ENCODE results near the gene ABHD12B.
"Not testable (repeated sequence)": the region's sequence is repeated elsewhere in the genome, so short reads cannot be mapped to it uniquely, and the experiment has no call there.

The ABHD12B gene

GRCh38 chr14:50839691-50840090 lies 32.2 kb upstream of the ABHD12B start:
- no peak for DNase-seq (ENCODE audit: low spot score)

GRCh38 chr14:50844391-50844790 lies 27.5 kb upstream of the ABHD12B start:
- DNase-seq (ENCODE audit: low spot score), result no peak

- no peak for DNase-seq (ENCODE audit: low spot score)
Measured at GRCh38 chr14:50845166-50845565, 26.7 kb upstream of the ABHD12B start.

- DNase-seq (ENCODE audit: low spot score), result no peak
Measured at GRCh38 chr14:50846226-50846880, 25.5 kb upstream of the ABHD12B start.

GRCh38 chr14:50853891-50854290 lies 18.0 kb upstream of the ABHD12B start:
- DNase-seq (ENCODE audit: low spot score), result no peak

GRCh38 chr14:50854521-50854920 lies 17.3 kb upstream of the ABHD12B start:
- no peak for DNase-seq (ENCODE audit: low spot score)

GRCh38 chr14:50855558-50855957 lies 16.3 kb upstream of the ABHD12B start:
- DNase-seq (ENCODE audit: low spot score), result no peak

- no peak for DNase-seq (ENCODE audit: low spot score)
Measured at GRCh38 chr14:50856660-50857059, 15.2 kb upstream of the ABHD12B start.

GRCh38 chr14:50859296-50859624 lies 12.6 kb upstream of the ABHD12B start:
- no peak for DNase-seq (ENCODE audit: low spot score)

GRCh38 chr14:50860478-50861086 lies 11.3 kb upstream of the ABHD12B start:
- peak; percentile 85 for DNase-seq (ENCODE audit: low spot score)

GRCh38 chr14:50862036-50862570 lies 9.8 kb upstream of the ABHD12B start:
- DNase-seq (ENCODE audit: low spot score), result no peak

- no peak for DNase-seq (ENCODE audit: low spot score)
Measured at GRCh38 chr14:50864237-50864636, 7.6 kb upstream of the ABHD12B start.

GRCh38 chr14:50864946-50865345 lies 6.9 kb upstream of the ABHD12B start:
- DNase-seq (ENCODE audit: low spot score), result no peak

GRCh38 chr14:50865391-50866076 lies 6.3 kb upstream of the ABHD12B start:
- DNase-seq (ENCODE audit: low spot score), result no peak

- DNase-seq (ENCODE audit: low spot score), result no peak
Measured at GRCh38 chr14:50871228-50871627, 625 bp upstream of the ABHD12B start.

- DNase-seq (ENCODE audit: low spot score), result no peak
Measured at GRCh38 chr14:50874757-50875156, 2.9 kb downstream of the ABHD12B start.

GRCh38 chr14:50875359-50876070 lies 3.7 kb downstream of the ABHD12B start:
- peak; percentile 57 for DNase-seq (ENCODE audit: low spot score)

GRCh38 chr14:50882932-50883826 lies 11.3 kb downstream of the ABHD12B start:
- DNase-seq (ENCODE audit: low spot score), result no peak

- no peak for DNase-seq (ENCODE audit: low spot score)
Measured at GRCh38 chr14:50883827-50884197, 12.0 kb downstream of the ABHD12B start.

- DNase-seq (ENCODE audit: low spot score), result no peak
Measured at GRCh38 chr14:50887476-50887875, 15.6 kb downstream of the ABHD12B start.

GRCh38 chr14:50892255-50892654 lies 20.4 kb downstream of the ABHD12B start:
- DNase-seq (ENCODE audit: low spot score), result no peak

GRCh38 chr14:50896421-50896820 lies 24.6 kb downstream of the ABHD12B start:
- DNase-seq (ENCODE audit: low spot score), result not testable (repeated sequence)

Measured in CD4-positive, alpha-beta T cell treated with Interleukin-6 at 100 ng/mL for 8 hours (primary cell).